HepG2 (cell line): ENCODE results near the gene FBLN7. TPM values are rescaled to one million over a fixed set of nuclear protein-coding genes. Genes with fewer than 3 reads are reported as not detected.

ENCODE experiments used
- ERF ChIP-seq: IDR thresholded peaks from 2 replicates; pipeline ENCODE4 v1.6.1; 2018; ENCODE audit warnings: missing biosample characterization, missing genetic modification reagents
- IRX3 ChIP-seq: sonication (generic); formaldehyde crosslinking; IDR thresholded peaks from 2 replicates; pipeline ENCODE4 v1.8.1; 2023; ENCODE audit warnings: mild to moderate bottlenecking, low read depth, missing genetic modification reagents, borderline replicate concordance
- MAFG ChIP-seq: sonication (generic); formaldehyde crosslinking; IDR thresholded peaks from 2 replicates; pipeline ENCODE4 v1.5.1; 2020; ENCODE audit warnings: mild to moderate bottlenecking, missing genetic modification reagents
- NFIB ChIP-seq: sonication (generic); formaldehyde crosslinking; IDR thresholded peaks from 2 replicates; pipeline ENCODE4 v1.9.0; 2021; ENCODE audit warnings: missing genetic modification reagents, mild to moderate bottlenecking, borderline replicate concordance
- NONO ChIP-seq, 2 experiments: fragments of 450-650 bp in 1 of 2; sonication (generic) in 1 of 2; formaldehyde crosslinking in 1 of 2; IDR thresholded peaks in 1 of 2; conservative IDR thresholded peaks in 1 of 2; 2 replicates each; pipeline versions ENCODE4 v1.6.1 to v1.8.0; 2017 to 2022; ENCODE audit warnings: mild to moderate bottlenecking in 1 of 2, missing genetic modification reagents in 1 of 2, moderate library complexity in 1 of 2
- NR1H2 ChIP-seq: sonication (generic); formaldehyde crosslinking; IDR thresholded peaks from 2 replicates; pipeline ENCODE4 v1.8.1; 2022; ENCODE audit warnings: low read depth, missing genetic modification reagents, borderline replicate concordance
- PAWR ChIP-seq: sonication (generic); formaldehyde crosslinking; IDR thresholded peaks from 2 replicates; pipeline ENCODE4 v1.4.0; 2020; ENCODE audit warnings: missing genetic modification reagents, mild to moderate bottlenecking, borderline replicate concordance
- SKI ChIP-seq: fragments of 450-650 bp; IDR thresholded peaks from one replicate; pipeline ENCODE4 v1.6.1; 2018; ENCODE audit warnings: mild to moderate bottlenecking; ENCODE audit not compliant: partially characterized antibody
- SMAD3 ChIP-seq: sonication (generic); formaldehyde crosslinking; IDR thresholded peaks from 2 replicates; pipeline ENCODE4 v1.4.0; 2020; ENCODE audit warnings: missing genetic modification reagents
- SRSF1 ChIP-seq: fragments of 200-400 bp; formaldehyde crosslinking; optimal IDR thresholded peaks from 2 replicates; pipeline ENCODE3; 2017; ENCODE audit warnings: mild to moderate bottlenecking, low read depth, low read length, moderate library complexity
- ZBTB42 ChIP-seq: sonication (generic); formaldehyde crosslinking; IDR thresholded peaks from 2 replicates; pipeline ENCODE4 v1.5.0; 2020; ENCODE audit warnings: mild to moderate bottlenecking, missing genetic modification reagents
- ZKSCAN5 ChIP-seq: sonication (generic); formaldehyde crosslinking; IDR thresholded peaks from 2 replicates; pipeline ENCODE4 v1.5.1; 2020; ENCODE audit warnings: mild to moderate bottlenecking, missing genetic modification reagents
- ZMYM4 ChIP-seq: sonication (generic); formaldehyde crosslinking; IDR thresholded peaks from 2 replicates; pipeline ENCODE4 v1.8.1; 2023; ENCODE audit warnings: mild to moderate bottlenecking, missing genetic modification reagents
- ZNF136 ChIP-seq: sonication (generic); formaldehyde crosslinking; IDR thresholded peaks from 2 replicates; pipeline ENCODE4 v1.8.1; 2022; ENCODE audit warnings: low read depth, mild to moderate bottlenecking, moderate library complexity, missing genetic modification reagents
- ZNF17 ChIP-seq: sonication (generic); formaldehyde crosslinking; IDR thresholded peaks from 2 replicates; pipeline ENCODE4 v1.5.0; 2020; ENCODE audit warnings: mild to moderate bottlenecking, missing genetic modification reagents
- ZNF335 ChIP-seq: sonication (generic); formaldehyde crosslinking; IDR thresholded peaks from 2 replicates; pipeline ENCODE4 v1.4.0; 2020; ENCODE audit warnings: missing genetic modification reagents
- ZNF510 ChIP-seq: sonication (generic); formaldehyde crosslinking; IDR thresholded peaks from 2 replicates; pipeline ENCODE4 v1.4.0; 2020; ENCODE audit warnings: low read depth, mild to moderate bottlenecking, missing genetic modification reagents
- ZNF619 ChIP-seq: sonication (generic); formaldehyde crosslinking; IDR thresholded peaks from 2 replicates; pipeline ENCODE4 v1.4.0; 2020; ENCODE audit warnings: mild to moderate bottlenecking, missing genetic modification reagents
- ZNF713 ChIP-seq: sonication (generic); formaldehyde crosslinking; IDR thresholded peaks from 2 replicates; pipeline ENCODE4 v1.4.0; 2020; ENCODE audit warnings: mild to moderate bottlenecking, missing genetic modification reagents
- ZNF777 ChIP-seq: sonication (generic); formaldehyde crosslinking; IDR thresholded peaks from 2 replicates; pipeline ENCODE4 v1.4.0; 2020; ENCODE audit warnings: missing genetic modification reagents
- polyA plus RNA-seq, 8 experiments: library from polyadenylated mRNA; depleted of rRNA in 3 of 8; stranded (reverse) in 7 of 8; unstranded in 1 of 8; fragments of >200 nt; fragmentation: Illumina TruSeq in 4 of 8; extraction: Trizol in 4 of 8; gene quantifications; 2 replicates each; pipeline versions ENCODE4 v1.2.1 to v1.2.3, GENCODE V29; 2011 to 2016; ENCODE audit warnings: low read depth in 4 of 8, missing spikeins in 1 of 8, mixed read lengths in 1 of 8; ENCODE audit not compliant: insufficient read depth in 1 of 8
- total RNA-seq, 5 experiments: library from RNA; depleted of rRNA; stranded (reverse); fragments of >200 nt; fragmentation: Illumina TruSeq; extraction: Trizol; gene quantifications; 2 replicates each; pipeline ENCODE4 v1.2.3, GENCODE V29; 2016; ENCODE audit warnings: low read depth in 1 of 5
- TF ChIP-seq, protein P1 (sequence below): sonication (generic); formaldehyde crosslinking; IDR thresholded peaks from 2 replicates; pipeline ENCODE4 v1.9.0; 2021; ENCODE audit warnings: missing genetic modification reagents, borderline replicate concordance
- TF ChIP-seq, protein P2 (sequence below): sonication (generic); formaldehyde crosslinking; conservative IDR thresholded peaks from 2 replicates; pipeline ENCODE4 v1.4.0; 2020; ENCODE audit warnings: missing genetic modification reagents
- TF ChIP-seq, protein P3 (sequence below): sonication (generic); formaldehyde crosslinking; IDR thresholded peaks from 2 replicates; pipeline ENCODE4 v1.8.1; 2023; ENCODE audit warnings: mild to moderate bottlenecking, inconsistent platforms, moderate library complexity, missing genetic modification reagents, borderline replicate concordance
- TF ChIP-seq, protein P4 (sequence below): sonication (generic); formaldehyde crosslinking; IDR thresholded peaks from 2 replicates; pipeline ENCODE4 v1.4.0; 2020; ENCODE audit warnings: missing genetic modification reagents

Gene FBLN7
- total and polyA plus RNA-seq, 2 of the 13 experiments (the other 11 are each of a cell fraction or from before 2014, with no cell fraction given) = 1.4 to 2.3 TPM

DNA sequence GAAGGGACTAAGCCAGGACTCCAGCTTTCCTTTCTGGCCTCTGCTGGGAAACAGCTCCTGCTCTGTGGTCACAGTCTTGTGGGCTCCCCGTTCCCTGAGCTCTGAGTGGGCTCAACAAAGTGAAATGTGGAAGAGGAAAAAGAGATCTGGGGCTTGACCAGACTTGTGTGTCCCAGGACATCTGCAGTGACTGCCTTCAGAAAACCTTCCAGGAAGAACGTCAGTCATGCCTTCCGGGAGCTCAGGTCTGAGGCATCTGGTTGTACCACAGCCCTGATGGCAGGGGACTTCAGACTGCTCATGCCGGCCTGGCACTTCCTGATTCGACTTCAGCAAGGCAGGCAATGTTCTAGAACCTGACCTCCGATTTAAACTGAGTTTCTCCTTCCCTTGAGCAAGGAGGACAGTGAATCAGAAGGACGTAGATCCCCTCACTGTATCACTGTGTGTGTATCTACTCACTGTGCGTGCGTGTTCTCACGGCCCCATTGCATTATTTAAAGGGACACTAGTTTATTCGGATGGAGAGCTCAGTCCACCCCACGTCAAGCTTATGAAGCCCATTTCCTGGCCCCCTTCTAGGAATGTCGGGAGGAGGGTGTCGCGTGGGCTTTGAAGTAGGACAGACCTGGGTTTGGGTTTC, 548 bp upstream of the FBLN7 start (continued):
- TF ChIP-seq, protein P1, sequence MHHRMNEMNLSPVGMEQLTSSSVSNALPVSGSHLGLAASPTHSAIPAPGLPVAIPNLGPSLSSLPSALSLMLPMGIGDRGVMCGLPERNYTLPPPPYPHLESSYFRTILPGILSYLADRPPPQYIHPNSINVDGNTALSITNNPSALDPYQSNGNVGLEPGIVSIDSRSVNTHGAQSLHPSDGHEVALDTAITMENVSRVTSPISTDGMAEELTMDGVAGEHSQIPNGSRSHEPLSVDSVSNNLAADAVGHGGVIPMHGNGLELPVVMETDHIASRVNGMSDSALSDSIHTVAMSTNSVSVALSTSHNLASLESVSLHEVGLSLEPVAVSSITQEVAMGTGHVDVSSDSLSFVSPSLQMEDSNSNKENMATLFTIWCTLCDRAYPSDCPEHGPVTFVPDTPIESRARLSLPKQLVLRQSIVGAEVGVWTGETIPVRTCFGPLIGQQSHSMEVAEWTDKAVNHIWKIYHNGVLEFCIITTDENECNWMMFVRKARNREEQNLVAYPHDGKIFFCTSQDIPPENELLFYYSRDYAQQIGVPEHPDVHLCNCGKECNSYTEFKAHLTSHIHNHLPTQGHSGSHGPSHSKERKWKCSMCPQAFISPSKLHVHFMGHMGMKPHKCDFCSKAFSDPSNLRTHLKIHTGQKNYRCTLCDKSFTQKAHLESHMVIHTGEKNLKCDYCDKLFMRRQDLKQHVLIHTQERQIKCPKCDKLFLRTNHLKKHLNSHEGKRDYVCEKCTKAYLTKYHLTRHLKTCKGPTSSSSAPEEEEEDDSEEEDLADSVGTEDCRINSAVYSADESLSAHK (CRISPR knock-in tag) = no peak
- TF ChIP-seq ZNF713 (CRISPR knock-in tag) = no peak
- peak; percentile 35; the same call in 1 of the 2 replicates for TF ChIP-seq ERF (CRISPR knock-in tag)
- no peak for TF ChIP-seq ZNF17 (CRISPR knock-in tag)
- no peak for TF ChIP-seq PAWR (CRISPR knock-in tag)
- TF ChIP-seq ZNF335 (CRISPR knock-in tag) = peak; percentile 40; the same call in 1 of the 2 replicates
- TF ChIP-seq SMAD3 (CRISPR knock-in tag) = no peak
- no peak for TF ChIP-seq NFIB (CRISPR knock-in tag)
- TF ChIP-seq SRSF1 = no peak
- peak; percentile 58; the same call in 1 of the 2 replicates for TF ChIP-seq ZMYM4
- TF ChIP-seq ZKSCAN5 = no peak
- TF ChIP-seq ZBTB42 (CRISPR knock-in tag) = peak; percentile 20; the same call in 1 of the 2 replicates
- TF ChIP-seq, protein P2, sequence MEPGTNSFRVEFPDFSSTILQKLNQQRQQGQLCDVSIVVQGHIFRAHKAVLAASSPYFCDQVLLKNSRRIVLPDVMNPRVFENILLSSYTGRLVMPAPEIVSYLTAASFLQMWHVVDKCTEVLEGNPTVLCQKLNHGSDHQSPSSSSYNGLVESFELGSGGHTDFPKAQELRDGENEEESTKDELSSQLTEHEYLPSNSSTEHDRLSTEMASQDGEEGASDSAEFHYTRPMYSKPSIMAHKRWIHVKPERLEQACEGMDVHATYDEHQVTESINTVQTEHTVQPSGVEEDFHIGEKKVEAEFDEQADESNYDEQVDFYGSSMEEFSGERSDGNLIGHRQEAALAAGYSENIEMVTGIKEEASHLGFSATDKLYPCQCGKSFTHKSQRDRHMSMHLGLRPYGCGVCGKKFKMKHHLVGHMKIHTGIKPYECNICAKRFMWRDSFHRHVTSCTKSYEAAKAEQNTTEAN = no peak
- no peak for TF ChIP-seq NONO (IDR thresholded peaks at IDR 0.05)
- no peak for TF ChIP-seq NONO (CRISPR knock-in tag; conservative IDR thresholded peaks at IDR 0.05)
- TF ChIP-seq ZNF777 = no peak; the same call in 1 of the 2 replicates
- no peak for TF ChIP-seq SKI
- 0 out of 2 replicates have a peak, but pooled peaks have one; percentile 34 for TF ChIP-seq ZNF619
- TF ChIP-seq, protein P3, sequence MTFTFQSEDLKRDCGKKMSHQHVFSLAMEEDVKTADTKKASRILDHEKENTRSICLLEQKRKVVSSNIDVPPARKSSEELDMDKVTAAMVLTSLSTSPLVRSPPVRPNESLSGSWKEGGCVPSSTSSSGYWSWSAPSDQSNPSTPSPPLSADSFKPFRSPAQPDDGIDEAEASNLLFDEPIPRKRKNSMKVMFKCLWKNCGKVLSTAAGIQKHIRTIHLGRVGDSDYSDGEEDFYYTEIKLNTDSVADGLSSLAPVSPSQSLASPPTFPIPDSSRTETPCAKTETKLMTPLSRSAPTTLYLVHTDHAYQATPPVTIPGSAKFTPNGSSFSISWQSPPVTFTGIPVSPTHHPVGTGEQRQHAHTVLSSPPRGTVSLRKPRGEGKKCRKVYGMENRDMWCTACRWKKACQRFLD = no peak
- TF ChIP-seq ZNF510 (CRISPR knock-in tag) = no peak
- no peak for TF ChIP-seq NR1H2 (CRISPR knock-in tag)
- TF ChIP-seq ZNF136 (CRISPR knock-in tag) = no peak
- no peak for TF ChIP-seq IRX3 (CRISPR knock-in tag)
- TF ChIP-seq MAFG = no peak
- TF ChIP-seq, protein P4, sequence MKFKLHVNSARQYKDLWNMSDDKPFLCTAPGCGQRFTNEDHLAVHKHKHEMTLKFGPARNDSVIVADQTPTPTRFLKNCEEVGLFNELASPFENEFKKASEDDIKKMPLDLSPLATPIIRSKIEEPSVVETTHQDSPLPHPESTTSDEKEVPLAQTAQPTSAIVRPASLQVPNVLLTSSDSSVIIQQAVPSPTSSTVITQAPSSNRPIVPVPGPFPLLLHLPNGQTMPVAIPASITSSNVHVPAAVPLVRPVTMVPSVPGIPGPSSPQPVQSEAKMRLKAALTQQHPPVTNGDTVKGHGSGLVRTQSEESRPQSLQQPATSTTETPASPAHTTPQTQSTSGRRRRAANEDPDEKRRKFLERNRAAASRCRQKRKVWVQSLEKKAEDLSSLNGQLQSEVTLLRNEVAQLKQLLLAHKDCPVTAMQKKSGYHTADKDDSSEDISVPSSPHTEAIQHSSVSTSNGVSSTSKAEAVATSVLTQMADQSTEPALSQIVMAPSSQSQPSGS (CRISPR knock-in tag) = no peak; the same call in 1 of the 2 replicates
